ENCODE measurements around the gene GNG13.
A peak's percentile ranks its signal among the peaks of the same experiment; 100 is the strongest.

The GNG13 gene

GRCh38 chr16:824601-825000 is 24.1 kb upstream of the GNG13 start:
- H3K79me2 ChIP-seq (ENCODE audit: control insufficient read depth, insufficient read depth, low read length, poor library complexity), result no peaks in the 10 kb centered on the region
- no CpG with 5 or more reads among the region's 25 CpGs for WGBS (ENCODE audit: extremely low coverage, insufficient coverage, insufficient read length)
- no peak overlapping the region for H4K8ac ChIP-seq (ENCODE audit: low read depth, low read length)

DNA sequence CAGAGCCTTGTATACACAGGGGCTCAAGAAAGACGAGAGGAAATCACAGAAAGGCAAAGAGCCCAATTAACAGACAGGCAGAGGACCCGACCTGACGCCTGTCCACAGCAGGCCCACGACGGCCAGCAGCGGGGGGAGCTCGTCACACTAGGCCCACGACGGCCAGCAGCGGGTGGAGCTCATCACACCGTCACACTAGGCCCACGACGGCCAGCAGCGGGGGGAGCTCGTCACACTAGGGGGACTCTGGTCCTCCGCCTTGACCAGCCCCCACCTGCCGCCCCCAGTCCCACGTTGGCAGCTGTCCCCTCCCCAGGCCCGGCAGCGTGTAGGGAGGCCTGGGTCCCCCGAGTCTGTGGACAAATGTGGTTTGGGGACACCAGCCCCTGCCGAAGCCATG is 23.7 kb upstream of the GNG13 start:
- Histone ChIP-seq H2AK5ac (ENCODE audit: low read length) (no peak overlapping the region), H3K9me3 (ENCODE audit: insufficient read depth, low read depth, low read length) (peaks cover 36% of the 10 kb centered on the region), H3K4me3 (ENCODE audit: low read depth, low read length) (no peak overlapping the region), H3K79me2 (ENCODE audit: control insufficient read depth, insufficient read depth, low read length, poor library complexity) (no peaks in the 10 kb centered on the region), H3K36me3 (ENCODE audit: control insufficient read depth in 1 of 2, insufficient read depth in 2 of 2, low read length in 2 of 2) (no peaks in the 10 kb centered on the region), H3K79me1 (ENCODE audit: low read length) (no peaks in the 10 kb centered on the region), H3K27ac (ENCODE audit: low read depth, low read length) (no peak overlapping the region), H3K23ac (ENCODE audit: low read length) (no peak overlapping the region), H3K27me3 (ENCODE audit: insufficient read depth, low read length) (no peaks in the 10 kb centered on the region), H4K12ac (ENCODE audit: low read depth, low read length) (no peak overlapping the region), H2BK120ac (ENCODE audit: insufficient read depth, low read length, poor library complexity) (no peak overlapping the region), H2BK5ac (ENCODE audit: low read depth, low read length, poor library complexity) (no peak overlapping the region), H3K4ac (ENCODE audit: low read depth, low read length) (no peak overlapping the region), H3K4me1 (ENCODE audit: control insufficient read depth in 1 of 2, insufficient read depth in 2 of 2, low read length in 2 of 2) (no peaks in the 10 kb centered on the region), H3K18ac (ENCODE audit: low read length) (no peak overlapping the region), H3K14ac (ENCODE audit: low read length) (no peak overlapping the region), H2AFZ (ENCODE audit: insufficient read depth, low read length, poor library complexity) (no peak overlapping the region), H3K4me2 (ENCODE audit: low read length) (no peak overlapping the region), H4K91ac (ENCODE audit: low read depth, low read length) (no peak overlapping the region), H3K9ac (ENCODE audit: low read length) (no peak overlapping the region), H2BK12ac (ENCODE audit: low read length) (no peak overlapping the region), H4K8ac (ENCODE audit: low read depth, low read length) (no peak overlapping the region)
- WGBS (ENCODE audit: extremely low coverage, insufficient coverage, insufficient read length), result no CpG with 5 or more reads among the region's 22 CpGs
- DNase-seq, result peak in 1 of 2 donors; percentile 10

More at GRCh38 chr16:824601-825000, 24.1 kb upstream of the GNG13 start:
- H4K91ac ChIP-seq (ENCODE audit: low read depth, low read length), result no peak overlapping the region
- no peak overlapping the region for H3K4ac ChIP-seq (ENCODE audit: low read depth, low read length)
- no peak overlapping the region for H2AK5ac ChIP-seq (ENCODE audit: low read length)
- H3K27me3 ChIP-seq (ENCODE audit: insufficient read depth, low read length), result no peaks in the 10 kb centered on the region
- no peak overlapping the region for H3K18ac ChIP-seq (ENCODE audit: low read length)
- H3K14ac ChIP-seq (ENCODE audit: low read length), result no peak overlapping the region
- no peaks in the 10 kb centered on the region for H3K4me1 ChIP-seq (ENCODE audit: control insufficient read depth in 1 of 2, insufficient read depth in 2 of 2, low read length in 2 of 2)
- H3K4me3 ChIP-seq (ENCODE audit: low read depth, low read length), result no peak overlapping the region
- H4K12ac ChIP-seq (ENCODE audit: low read depth, low read length), result no peak overlapping the region
- H2BK5ac ChIP-seq (ENCODE audit: low read depth, low read length, poor library complexity), result no peak overlapping the region
- no peak overlapping the region for H2BK120ac ChIP-seq (ENCODE audit: insufficient read depth, low read length, poor library complexity)
- no peaks in the 10 kb centered on the region for H3K79me1 ChIP-seq (ENCODE audit: low read length)
- H3K4me2 ChIP-seq (ENCODE audit: low read length), result no peak overlapping the region
- H2AFZ ChIP-seq (ENCODE audit: insufficient read depth, low read length, poor library complexity), result no peak overlapping the region
- no peak overlapping the region for H2BK12ac ChIP-seq (ENCODE audit: low read length)
- no peak overlapping the region for H3K23ac ChIP-seq (ENCODE audit: low read length)
- no peak overlapping the region for H3K9ac ChIP-seq (ENCODE audit: low read length)
- no peaks in the 10 kb centered on the region for H3K36me3 ChIP-seq (ENCODE audit: control insufficient read depth in 1 of 2, insufficient read depth in 2 of 2, low read length in 2 of 2)
- H3K27ac ChIP-seq (ENCODE audit: low read depth, low read length), result no peak overlapping the region
- peaks cover 36% of the 10 kb centered on the region for H3K9me3 ChIP-seq (ENCODE audit: insufficient read depth, low read depth, low read length)
- DNase-seq, result no peak

DNA sequence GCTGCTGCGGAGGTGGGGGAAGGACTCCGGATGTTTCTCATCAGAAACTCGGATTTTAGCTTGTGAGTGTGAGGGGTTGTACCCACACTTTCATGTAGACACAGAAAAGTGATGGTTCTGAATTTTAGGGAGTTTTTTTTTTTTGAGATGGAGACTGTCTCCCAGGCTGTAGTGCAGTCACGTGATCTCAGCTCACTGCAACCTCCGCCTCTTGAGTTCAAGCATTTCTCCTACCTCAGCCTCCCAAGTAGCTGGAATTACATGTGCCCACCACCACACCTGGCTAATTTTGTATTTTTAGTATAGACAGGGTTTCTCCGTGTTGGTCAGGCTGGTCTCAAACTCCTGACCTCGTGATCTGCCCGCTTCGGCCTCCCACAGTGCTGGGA is 22.4 kb upstream of the GNG13 start:
- no peak for DNase-seq
- no peak overlapping the region for H2BK12ac ChIP-seq (ENCODE audit: low read length)
- no CpG with 5 or more reads among the region's 9 CpGs for WGBS (ENCODE audit: extremely low coverage, insufficient coverage, insufficient read length)

GRCh38 chr16:822174-822908 is 21.8 kb upstream of the GNG13 start:
- H3K36me3 ChIP-seq (ENCODE audit: control insufficient read depth in 1 of 2, insufficient read depth in 2 of 2, low read length in 2 of 2), result no peaks in the 10 kb centered on the region
- no peak overlapping the region for H3K27ac ChIP-seq (ENCODE audit: low read depth, low read length)
- H2AFZ ChIP-seq (ENCODE audit: insufficient read depth, low read length, poor library complexity), result no peak overlapping the region
- no peak overlapping the region for H2AK5ac ChIP-seq (ENCODE audit: low read length)
- H4K12ac ChIP-seq (ENCODE audit: low read depth, low read length), result no peak overlapping the region
- H3K18ac ChIP-seq (ENCODE audit: low read length), result no peak overlapping the region
- H2BK120ac ChIP-seq (ENCODE audit: insufficient read depth, low read length, poor library complexity), result no peak overlapping the region
- no peaks in the 10 kb centered on the region for H3K79me1 ChIP-seq (ENCODE audit: low read length)
- no peak overlapping the region for H4K91ac ChIP-seq (ENCODE audit: low read depth, low read length)
- WGBS (ENCODE audit: extremely low coverage, insufficient coverage, insufficient read length), result no CpG with 5 or more reads among the region's 21 CpGs
- DNase-seq, result no peak
- no peak overlapping the region for H3K4me3 ChIP-seq (ENCODE audit: low read depth, low read length)
- no peak overlapping the region for H3K9ac ChIP-seq (ENCODE audit: low read length)
- no peaks in the 10 kb centered on the region for H3K27me3 ChIP-seq (ENCODE audit: insufficient read depth, low read length)
- H2BK12ac ChIP-seq (ENCODE audit: low read length), result no peak overlapping the region
- H3K4me1 ChIP-seq (ENCODE audit: control insufficient read depth in 1 of 2, insufficient read depth in 2 of 2, low read length in 2 of 2), result no peaks in the 10 kb centered on the region
- no peak overlapping the region for H3K4ac ChIP-seq (ENCODE audit: low read depth, low read length)
- no peaks in the 10 kb centered on the region for H3K79me2 ChIP-seq (ENCODE audit: control insufficient read depth, insufficient read depth, low read length, poor library complexity)
- H3K9me3 ChIP-seq (ENCODE audit: insufficient read depth, low read depth, low read length), result peaks cover 34% of the 10 kb centered on the region
- H3K14ac ChIP-seq (ENCODE audit: low read length), result no peak overlapping the region
- no peak overlapping the region for H3K23ac ChIP-seq (ENCODE audit: low read length)
- H3K4me2 ChIP-seq (ENCODE audit: low read length), result no peak overlapping the region
- no peak overlapping the region for H2BK5ac ChIP-seq (ENCODE audit: low read depth, low read length, poor library complexity)
- no peak overlapping the region for H4K8ac ChIP-seq (ENCODE audit: low read depth, low read length)

More for the DNA sequence above, 22.4 kb upstream of the GNG13 start:
- no peak overlapping the region for H4K91ac ChIP-seq (ENCODE audit: low read depth, low read length)
- H3K36me3 ChIP-seq (ENCODE audit: control insufficient read depth in 1 of 2, insufficient read depth in 2 of 2, low read length in 2 of 2), result no peaks in the 10 kb centered on the region
- no peaks in the 10 kb centered on the region for H3K79me2 ChIP-seq (ENCODE audit: control insufficient read depth, insufficient read depth, low read length, poor library complexity)
- H3K79me1 ChIP-seq (ENCODE audit: low read length), result no peaks in the 10 kb centered on the region
- H2AFZ ChIP-seq (ENCODE audit: insufficient read depth, low read length, poor library complexity), result no peak overlapping the region
- no peak overlapping the region for H2AK5ac ChIP-seq (ENCODE audit: low read length)
- H3K27me3 ChIP-seq (ENCODE audit: insufficient read depth, low read length), result no peaks in the 10 kb centered on the region
- H3K14ac ChIP-seq (ENCODE audit: low read length), result no peak overlapping the region
- H3K4me1 ChIP-seq (ENCODE audit: control insufficient read depth in 1 of 2, insufficient read depth in 2 of 2, low read length in 2 of 2), result no peaks in the 10 kb centered on the region
- no peak overlapping the region for H3K9ac ChIP-seq (ENCODE audit: low read length)
- H3K23ac ChIP-seq (ENCODE audit: low read length), result no peak overlapping the region
- H3K9me3 ChIP-seq (ENCODE audit: insufficient read depth, low read depth, low read length), result peaks cover 36% of the 10 kb centered on the region
- no peak overlapping the region for H3K4ac ChIP-seq (ENCODE audit: low read depth, low read length)
- no peak overlapping the region for H2BK120ac ChIP-seq (ENCODE audit: insufficient read depth, low read length, poor library complexity)
- no peak overlapping the region for H3K27ac ChIP-seq (ENCODE audit: low read depth, low read length)
- H2BK5ac ChIP-seq (ENCODE audit: low read depth, low read length, poor library complexity), result no peak overlapping the region
- no peak overlapping the region for H4K8ac ChIP-seq (ENCODE audit: low read depth, low read length)
- H3K4me3 ChIP-seq (ENCODE audit: low read depth, low read length), result no peak overlapping the region
- H4K12ac ChIP-seq (ENCODE audit: low read depth, low read length), result no peak overlapping the region
- no peak overlapping the region for H3K4me2 ChIP-seq (ENCODE audit: low read length)
- H3K18ac ChIP-seq (ENCODE audit: low read length), result no peak overlapping the region

All from trophoblast cell (in vitro differentiated cells and primary cell).